Measurements from ENCODE around the gene CACNA1S.

DNA sequence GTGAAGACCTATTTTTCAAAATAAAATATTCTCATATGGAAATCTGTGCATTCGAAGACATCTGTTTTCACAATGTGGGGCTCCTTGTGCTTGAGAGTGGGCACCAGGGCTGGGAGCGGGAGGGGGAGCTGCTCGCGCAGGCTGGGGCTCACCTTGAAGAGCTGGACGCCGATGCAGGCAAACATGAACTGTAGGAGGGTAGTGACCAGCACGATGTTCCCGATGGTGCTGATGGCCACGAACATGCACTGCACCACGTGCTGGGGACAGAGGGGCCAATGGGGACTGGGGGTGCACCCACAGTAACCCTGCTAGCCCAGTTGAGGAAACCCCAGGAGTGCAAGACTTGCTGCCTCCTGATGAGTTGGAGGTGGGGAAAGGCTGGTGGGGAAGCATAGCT lies 46.5 kb downstream of the CACNA1S start:
- TF ChIP-seq, protein P1, sequence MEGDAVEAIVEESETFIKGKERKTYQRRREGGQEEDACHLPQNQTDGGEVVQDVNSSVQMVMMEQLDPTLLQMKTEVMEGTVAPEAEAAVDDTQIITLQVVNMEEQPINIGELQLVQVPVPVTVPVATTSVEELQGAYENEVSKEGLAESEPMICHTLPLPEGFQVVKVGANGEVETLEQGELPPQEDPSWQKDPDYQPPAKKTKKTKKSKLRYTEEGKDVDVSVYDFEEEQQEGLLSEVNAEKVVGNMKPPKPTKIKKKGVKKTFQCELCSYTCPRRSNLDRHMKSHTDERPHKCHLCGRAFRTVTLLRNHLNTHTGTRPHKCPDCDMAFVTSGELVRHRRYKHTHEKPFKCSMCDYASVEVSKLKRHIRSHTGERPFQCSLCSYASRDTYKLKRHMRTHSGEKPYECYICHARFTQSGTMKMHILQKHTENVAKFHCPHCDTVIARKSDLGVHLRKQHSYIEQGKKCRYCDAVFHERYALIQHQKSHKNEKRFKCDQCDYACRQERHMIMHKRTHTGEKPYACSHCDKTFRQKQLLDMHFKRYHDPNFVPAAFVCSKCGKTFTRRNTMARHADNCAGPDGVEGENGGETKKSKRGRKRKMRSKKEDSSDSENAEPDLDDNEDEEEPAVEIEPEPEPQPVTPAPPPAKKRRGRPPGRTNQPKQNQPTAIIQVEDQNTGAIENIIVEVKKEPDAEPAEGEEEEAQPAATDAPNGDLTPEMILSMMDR (IDR thresholded peaks at IDR 0.05; ENCODE audit: low read depth, low read length, poor library complexity, severe bottlenecking) = no peak
- TF ChIP-seq EZH2phosphoT487 (IDR thresholded peaks at IDR 0.05; ENCODE audit: borderline replicate concordance, low read length) = no peak
